Esophagus (tissue), 2 donors: ENCODE data around the gene LPCAT3. TPM values are rescaled to one million over a fixed set of nuclear protein-coding genes. Genes with fewer than 3 reads are reported as not detected.
"Not testable (repeated sequence)": the region's sequence is repeated elsewhere in the genome, so short reads cannot be mapped to it uniquely, and the experiment has no call there.

Source experiments
- H3K27ac ChIP-seq, 2 donors: one replicate each; pipeline ENCODE4 v1.5.1; 2013; ENCODE audit warnings: low read depth in 2 of 2, mild to moderate bottlenecking in 2 of 2, inconsistent platforms in 1 of 2, low read length in 1 of 2, moderate library complexity in 1 of 2
- H3K27me3 ChIP-seq, 2 donors: one replicate each; pipeline ENCODE4 v1.6.1; 2013; ENCODE audit warnings: low read length in 2 of 2, control low read depth in 1 of 2, mild to moderate bottlenecking in 1 of 2; ENCODE audit not compliant: insufficient read depth in 2 of 2, control insufficient read depth in 1 of 2
- H3K36me3 ChIP-seq, 2 donors: one replicate each; pipeline ENCODE4 v1.6.1; 2013; ENCODE audit warnings: low read length in 1 of 2; ENCODE audit not compliant: control insufficient read depth in 2 of 2, insufficient read depth in 2 of 2
- H3K4me1 ChIP-seq, 2 donors: one replicate each; pipeline ENCODE4 v1.6.1; 2013; ENCODE audit warnings: low read length in 1 of 2; ENCODE audit not compliant: control insufficient read depth in 2 of 2, insufficient read depth in 2 of 2
- H3K4me3 ChIP-seq, 2 donors: one replicate each; pipeline ENCODE4 v1.5.1; 2013; ENCODE audit warnings: low read length in 2 of 2, mild to moderate bottlenecking in 2 of 2, low read depth in 1 of 2, moderate library complexity in 1 of 2
- H3K9me3 ChIP-seq, 2 donors: one replicate each; pipeline ENCODE4 v1.6.1; 2013; ENCODE audit warnings: mild to moderate bottlenecking in 2 of 2, low read depth in 1 of 2, low read length in 1 of 2, moderate library complexity in 1 of 2; ENCODE audit not compliant: control insufficient read depth in 2 of 2, insufficient read depth in 1 of 2
- WGBS, 2 donors: extraction: QIAGEN DNeasy Blood & Tissue Kit; methylation state at CpG; one replicate each; pipeline ENCODE4 v1.1.7; 2013; 5-methylcytosine and 5-hydroxymethylcytosine counted together
- polyA plus RNA-seq, 2 donors: library from polyadenylated mRNA; stranded (reverse); fragments of 200-250 nt; gene quantifications; one replicate each; pipeline ENCODE4 v1.2.3, GENCODE V29; 2013
- donor health status: healthy with polysubstance abuse.
- donor health status: Bipolar disorder and iron deficiency.

LPCAT3 gene
- polyA plus RNA-seq, 2 donors: 15.7 to 27.0 TPM

DNA sequence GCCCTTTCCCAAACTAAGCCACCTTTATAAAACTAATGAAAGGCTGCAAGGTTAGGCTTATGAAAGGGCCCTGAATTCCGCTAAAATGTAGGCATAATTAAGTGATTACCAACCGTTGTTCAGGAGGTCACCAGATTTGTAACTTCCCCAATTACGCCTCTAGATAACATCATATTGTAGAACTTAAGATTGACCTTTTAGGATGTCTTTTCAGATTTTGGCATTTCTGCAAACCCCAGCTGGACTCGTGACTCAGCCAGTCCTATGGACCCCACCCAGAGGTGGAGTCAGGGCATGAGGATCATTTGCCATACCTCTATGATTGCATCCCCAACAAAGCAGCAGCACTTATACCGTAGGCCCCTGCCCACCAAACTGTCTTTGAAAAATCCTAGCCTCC, 3.7 kb upstream of the LPCAT3 start:
- H3K27ac ChIP-seq: no peak overlapping the region
- no peaks in the 10 kb centered on the region for H3K9me3 ChIP-seq
- no peak overlapping the region for H3K4me3 ChIP-seq
- H3K4me1 ChIP-seq: no peaks in the 10 kb centered on the region
- H3K27me3 ChIP-seq: no peaks in the 10 kb centered on the region
- WGBS, 2 donors: 72 to 73% methylated on average over 5 of the region's 5 CpGs
- no peaks in the 10 kb centered on the region for H3K36me3 ChIP-seq

DNA sequence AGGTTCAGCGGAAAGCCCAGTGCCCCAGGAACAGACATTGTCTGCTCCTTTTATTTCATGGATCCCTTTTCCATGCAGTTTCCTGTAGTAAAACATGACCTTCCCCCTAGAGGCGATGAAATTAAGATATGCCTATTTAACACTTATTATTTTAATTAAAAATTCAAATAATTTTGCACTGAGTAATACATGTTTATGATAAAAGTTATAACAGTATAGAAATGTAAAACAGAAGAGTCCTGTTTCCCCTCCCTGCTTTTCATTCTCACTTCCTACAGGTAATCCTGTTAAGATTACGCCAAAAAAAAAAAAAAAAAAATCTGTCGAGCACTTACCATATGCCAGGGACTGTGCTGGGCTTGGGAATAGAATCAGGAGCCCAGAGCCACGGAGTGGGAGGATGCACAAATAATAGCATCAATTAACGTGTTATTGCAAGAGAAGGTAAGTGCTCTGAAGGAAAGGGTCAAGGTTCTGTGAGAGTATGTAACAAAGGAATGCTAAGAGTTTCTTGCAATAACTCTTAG, 830 bp upstream of the LPCAT3 start:
- peaks cover 0 to 2% of the 10 kb centered on the region in 2 donors for H3K4me1 ChIP-seq
- peak overlapping the region in 1 of 2 donors; percentile 98 for H3K27ac ChIP-seq
- H3K4me3 ChIP-seq: peak overlapping the region in 1 of 2 donors; percentile 82
- no peaks in the 10 kb centered on the region for H3K27me3 ChIP-seq
- 6% methylated on average over 6 of the region's 6 CpGs for WGBS, 2 donors
- no peaks in the 10 kb centered on the region for H3K36me3 ChIP-seq
- no peaks in the 10 kb centered on the region for H3K9me3 ChIP-seq

- 2 to 3% methylated on average over 18 to 25 of the region's 25 CpGs for whole genome bisulfite sequencing, 2 donors
These were observed 366 bp downstream of the LPCAT3 start for GRCh38 chr12:7017870-7018349.

GRCh38 chr12:7016958-7017571, 1.2 kb downstream of the LPCAT3 start:
- H3K9me3 ChIP-seq: no peaks in the 10 kb centered on the region
- H3K4me3 ChIP-seq: peak overlapping the region in 1 of 2 donors; percentile 97
- 55 to 70% methylated on average over 6 of the region's 6 CpGs for WGBS, 2 donors
- H3K27me3 ChIP-seq: no peaks in the 10 kb centered on the region
- H3K4me1 ChIP-seq: peaks cover 0 to 4% of the 10 kb centered on the region in 2 donors
- H3K36me3 ChIP-seq: peaks cover 0 to 6% of the 10 kb centered on the region in 2 donors
- H3K27ac ChIP-seq: no peak overlapping the region

More at GRCh38 chr12:7017870-7018349, 366 bp downstream of the LPCAT3 start:
- Histone ChIP-seq H3K4me1 (peaks cover 0 to 4% of the 10 kb centered on the region in 2 donors), H3K9me3 (no peaks in the 10 kb centered on the region), H3K36me3 (peaks cover 0 to 6% of the 10 kb centered on the region in 2 donors), H3K27me3 (no peaks in the 10 kb centered on the region), H3K4me3 (peak overlapping the region; percentile 82 to 97), H3K27ac (peak overlapping the region; percentile 92 to 98)

DNA sequence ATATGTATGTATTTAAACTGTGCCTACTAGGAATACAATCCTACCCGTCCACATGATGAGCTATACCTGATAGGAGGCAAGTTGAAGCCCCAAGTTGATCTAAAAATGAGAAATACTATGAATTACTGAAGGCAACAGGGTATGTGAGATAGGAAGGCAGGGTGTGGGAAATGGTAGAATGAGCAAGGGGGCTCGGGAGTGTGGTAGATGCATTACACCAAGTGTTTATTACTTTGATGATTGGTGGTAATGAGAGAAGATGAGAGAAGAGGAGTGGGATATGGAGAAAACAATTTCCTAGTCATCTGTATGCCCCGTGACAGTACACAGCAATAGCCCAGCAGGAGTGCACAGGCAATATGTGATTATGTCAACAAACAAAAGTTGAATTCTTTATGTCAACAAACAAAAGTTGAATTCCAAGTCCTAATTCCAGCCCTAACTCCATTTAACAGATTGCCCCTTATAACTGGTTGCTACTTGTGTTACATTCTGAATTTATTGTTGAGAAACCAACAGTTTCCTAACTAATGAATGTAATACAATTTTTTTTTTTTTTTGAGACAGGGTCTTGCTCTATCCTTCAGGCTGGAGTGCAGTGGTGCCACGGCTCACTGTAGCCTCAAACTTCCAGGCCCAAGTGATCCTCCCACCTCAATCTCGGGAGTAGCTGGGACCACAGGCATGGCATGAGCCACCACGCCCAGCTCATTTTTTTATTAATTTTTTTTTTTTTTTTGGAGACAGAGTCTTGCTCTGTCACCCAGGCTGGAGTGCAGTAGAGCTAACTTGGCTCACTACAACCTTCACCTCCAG, 2.5 kb downstream of the LPCAT3 start:
- Histone ChIP-seq H3K36me3 (peaks cover 0 to 6% of the 10 kb centered on the region in 2 donors), H3K4me1 (peaks cover 0 to 4% of the 10 kb centered on the region in 2 donors), H3K4me3 (no peak overlapping the region), H3K27ac (no peak overlapping the region), H3K27me3 (no peaks in the 10 kb centered on the region), H3K9me3 (no peaks in the 10 kb centered on the region)
- 63 to 74% methylated on average over 6 of the region's 6 CpGs for WGBS, 2 donors

DNA sequence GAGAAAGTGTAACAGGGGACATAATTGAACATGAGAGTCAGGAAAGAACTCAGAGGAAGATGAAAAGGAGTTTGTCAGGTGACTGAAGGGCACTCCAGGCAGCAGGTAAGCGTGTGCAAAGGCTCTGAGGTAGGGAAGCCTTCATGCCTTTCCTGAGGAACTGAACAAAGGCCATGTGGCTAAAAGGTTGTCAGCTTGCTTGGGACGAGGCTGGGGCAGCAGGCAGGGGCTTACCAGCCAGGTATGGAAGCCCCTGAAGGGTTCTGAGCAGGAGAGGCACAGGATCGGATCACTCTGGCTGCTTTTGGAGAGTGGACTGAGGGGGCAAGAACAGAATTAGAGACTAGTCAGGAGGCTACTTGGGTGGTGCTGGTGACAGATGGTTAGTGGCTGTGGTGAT, 5.2 kb downstream of the LPCAT3 start:
- no peak overlapping the region for H3K4me3 ChIP-seq
- H3K27me3 ChIP-seq: no peaks in the 10 kb centered on the region
- peaks cover 0 to 4% of the 10 kb centered on the region in 2 donors for H3K4me1 ChIP-seq
- H3K27ac ChIP-seq: no peak overlapping the region
- H3K9me3 ChIP-seq: no peaks in the 10 kb centered on the region
- peaks cover 0 to 6% of the 10 kb centered on the region in 2 donors for H3K36me3 ChIP-seq
- 90 to 96% methylated on average over 3 of the region's 3 CpGs for WGBS, 2 donors

GRCh38 chr12:7012024-7012607, 6.2 kb downstream of the LPCAT3 start:
- no peaks in the 10 kb centered on the region for H3K9me3 ChIP-seq
- H3K27ac ChIP-seq: no peak overlapping the region
- 82 to 87% methylated on average over 4 of the region's 4 CpGs for WGBS, 2 donors
- H3K4me3 ChIP-seq: no peak overlapping the region
- H3K4me1 ChIP-seq: peaks cover 0 to 4% of the 10 kb centered on the region in 2 donors
- no peaks in the 10 kb centered on the region for H3K27me3 ChIP-seq
- H3K36me3 ChIP-seq: peaks cover 0 to 6% of the 10 kb centered on the region in 2 donors

DNA sequence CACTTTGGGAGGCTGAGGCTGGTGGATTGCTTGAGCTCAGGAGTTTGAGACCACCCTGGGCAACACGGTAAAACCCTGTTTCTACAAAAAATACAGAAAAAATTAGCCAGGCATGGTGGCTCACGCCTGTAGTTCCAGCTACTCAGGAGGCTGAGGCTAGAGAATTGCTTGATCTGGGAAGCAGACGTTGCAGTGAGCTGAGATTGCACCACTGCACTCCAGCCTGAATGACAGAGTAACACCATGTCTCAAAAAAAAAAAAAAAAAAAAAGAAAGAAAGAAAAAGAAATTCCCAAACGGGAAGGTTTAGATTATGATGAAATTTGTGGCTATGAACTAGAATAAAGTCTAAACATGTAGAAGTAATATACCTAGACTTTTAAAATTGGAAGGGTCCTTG, 6.9 kb downstream of the LPCAT3 start:
- H3K36me3 ChIP-seq, H3K9me3 ChIP-seq, H3K4me1 ChIP-seq, H3K27ac ChIP-seq, H3K4me3 ChIP-seq, H3K27me3 ChIP-seq: not testable (repeated sequence)
- WGBS, 2 donors: 81 to 85% methylated on average over 4 of the region's 4 CpGs

DNA sequence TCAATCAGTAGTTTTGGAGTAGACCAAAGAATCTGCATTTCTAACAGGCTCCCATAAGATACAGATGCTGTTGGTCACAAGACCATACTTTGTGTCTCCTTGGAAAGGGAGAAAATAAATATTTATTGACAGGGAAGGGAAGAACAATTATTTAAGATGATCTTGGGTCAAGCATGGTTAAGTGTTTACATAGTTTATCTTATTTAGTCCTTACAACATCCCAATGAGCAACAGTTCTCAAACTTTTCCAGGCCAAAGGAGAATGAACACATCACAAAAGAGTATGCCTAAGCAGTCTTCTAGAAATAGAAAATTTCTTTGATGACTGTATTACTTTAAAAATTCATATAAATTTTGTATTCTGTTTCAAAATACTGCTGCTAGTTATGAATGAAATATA, 8.8 kb downstream of the LPCAT3 start:
- Histone ChIP-seq H3K36me3 (peaks cover 0 to 6% of the 10 kb centered on the region in 2 donors), H3K9me3 (no peaks in the 10 kb centered on the region), H3K27me3 (no peaks in the 10 kb centered on the region), H3K4me1 (peaks cover 0 to 2% of the 10 kb centered on the region in 2 donors), H3K4me3 (no peak overlapping the region), H3K27ac (no peak overlapping the region)
